ENCODE results near the gene SUPT20HL1. TPM values are rescaled to one million over a fixed set of nuclear protein-coding genes. Genes with fewer than 3 reads are reported as not detected.
"Not testable (repeated sequence)": the region's sequence is repeated elsewhere in the genome, so short reads cannot be mapped to it uniquely, and the experiment has no call there.

The SUPT20HL1 gene
- total RNA-seq, 2 donors from 2014 or later, result not detected

- H3K4me3 ChIP-seq, result no peak overlapping the region
- TF ChIP-seq, protein P1, sequence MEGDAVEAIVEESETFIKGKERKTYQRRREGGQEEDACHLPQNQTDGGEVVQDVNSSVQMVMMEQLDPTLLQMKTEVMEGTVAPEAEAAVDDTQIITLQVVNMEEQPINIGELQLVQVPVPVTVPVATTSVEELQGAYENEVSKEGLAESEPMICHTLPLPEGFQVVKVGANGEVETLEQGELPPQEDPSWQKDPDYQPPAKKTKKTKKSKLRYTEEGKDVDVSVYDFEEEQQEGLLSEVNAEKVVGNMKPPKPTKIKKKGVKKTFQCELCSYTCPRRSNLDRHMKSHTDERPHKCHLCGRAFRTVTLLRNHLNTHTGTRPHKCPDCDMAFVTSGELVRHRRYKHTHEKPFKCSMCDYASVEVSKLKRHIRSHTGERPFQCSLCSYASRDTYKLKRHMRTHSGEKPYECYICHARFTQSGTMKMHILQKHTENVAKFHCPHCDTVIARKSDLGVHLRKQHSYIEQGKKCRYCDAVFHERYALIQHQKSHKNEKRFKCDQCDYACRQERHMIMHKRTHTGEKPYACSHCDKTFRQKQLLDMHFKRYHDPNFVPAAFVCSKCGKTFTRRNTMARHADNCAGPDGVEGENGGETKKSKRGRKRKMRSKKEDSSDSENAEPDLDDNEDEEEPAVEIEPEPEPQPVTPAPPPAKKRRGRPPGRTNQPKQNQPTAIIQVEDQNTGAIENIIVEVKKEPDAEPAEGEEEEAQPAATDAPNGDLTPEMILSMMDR (IDR thresholded peaks at IDR 0.05), result no peak
- no peak for DNase-seq (ENCODE audit: low spot score)
- H3K36me3 ChIP-seq, result no peaks in the 10 kb centered on the region
- H3K9me3 ChIP-seq, result no peaks in the 10 kb centered on the region
- no peaks in the 10 kb centered on the region for H3K27me3 ChIP-seq (replicated peaks; ENCODE audit: insufficient read depth)
- ATAC-seq (ENCODE audit: insufficient number of reproducible peaks, low FRiP score, low read depth), result no peak
- H3K4me1 ChIP-seq (ENCODE audit: control insufficient read depth in 1 of 2, low read depth in 2 of 2), result no peaks in the 10 kb centered on the region
- no peak overlapping the region for H3K27ac ChIP-seq
These were observed 18.3 kb downstream of the SUPT20HL1 start for GRCh38 chrX:24378706-24379105.

DNA sequence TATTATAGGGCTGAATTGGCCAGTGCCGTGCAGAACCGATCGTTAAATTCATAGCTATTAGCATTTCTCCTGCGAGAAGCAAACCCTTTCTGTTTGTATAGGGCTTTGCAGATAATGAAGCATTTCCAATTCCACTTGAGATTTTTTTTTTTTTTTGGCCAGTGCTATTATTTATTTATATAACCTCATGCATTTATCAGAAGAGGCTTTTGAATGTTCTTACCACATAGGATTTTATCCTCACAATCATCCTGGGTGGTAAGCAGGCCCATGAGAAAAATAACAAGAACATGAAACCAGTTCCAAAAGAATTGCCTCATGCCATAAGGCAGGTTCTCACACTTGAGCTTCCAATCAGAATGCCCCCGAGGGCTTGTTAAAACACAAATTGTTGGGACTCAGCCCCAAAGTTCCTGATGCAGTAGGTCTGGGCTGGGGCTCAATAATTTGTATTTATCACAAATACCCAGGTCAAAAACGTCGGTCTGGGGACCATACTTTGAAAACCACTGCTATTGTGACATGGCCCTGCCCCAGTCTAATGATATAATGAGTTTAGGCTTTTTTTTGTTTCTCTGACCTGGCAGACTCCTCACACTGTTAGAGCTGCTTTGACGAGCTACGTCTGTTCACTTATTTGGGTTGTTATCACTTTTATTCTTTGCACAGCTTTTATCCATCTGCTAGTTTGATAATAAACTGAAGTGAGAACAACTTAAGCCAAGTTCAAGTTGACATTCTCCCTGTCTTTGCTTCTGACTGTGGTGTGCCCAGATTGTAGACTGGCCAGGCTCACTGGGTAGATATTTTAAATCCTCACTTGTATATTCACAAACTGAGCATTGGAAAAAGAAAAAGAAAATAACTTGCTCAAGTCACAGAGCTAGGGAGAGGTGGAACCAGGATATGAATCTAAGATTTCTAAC is 20.1 kb downstream of the SUPT20HL1 start:
- Histone ChIP-seq H3K4me1 (ENCODE audit: control insufficient read depth in 1 of 2, low read depth in 2 of 2) (no peaks in the 10 kb centered on the region), H3K36me3 (no peaks in the 10 kb centered on the region), H3K9me3 (no peaks in the 10 kb centered on the region), H3K27ac (no peak overlapping the region), H3K27me3 (replicated peaks; ENCODE audit: insufficient read depth) (no peaks in the 10 kb centered on the region), H3K4me3 (no peak overlapping the region)
- DNase-seq (ENCODE audit: low spot score), result no peak
- ATAC-seq (ENCODE audit: insufficient number of reproducible peaks, low FRiP score, low read depth), result no peak
- TF ChIP-seq, protein P1 (IDR thresholded peaks at IDR 0.05), result no peak

DNA sequence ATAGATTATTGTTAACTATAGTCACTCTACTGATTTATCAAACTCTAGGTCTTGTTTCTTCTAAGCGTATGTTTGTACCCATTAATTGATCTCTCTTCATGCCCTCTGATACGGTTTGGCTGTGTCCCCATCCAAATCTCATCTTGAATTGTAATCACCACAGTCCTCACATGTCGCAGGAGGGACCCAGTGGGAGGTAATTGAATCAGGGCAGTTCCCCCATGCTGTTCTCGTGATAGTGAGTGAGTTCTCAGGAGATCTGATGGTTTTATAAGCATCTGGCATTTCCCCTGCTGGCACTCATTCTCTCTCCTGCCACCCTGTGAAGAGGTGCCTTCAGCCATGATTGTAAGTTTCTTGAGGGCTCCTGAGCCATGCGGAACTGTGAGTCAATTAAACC is 21.9 kb downstream of the SUPT20HL1 start:
- H3K9me3 ChIP-seq; H3K27me3 ChIP-seq (replicated peaks; ENCODE audit: insufficient read depth); H3K4me1 ChIP-seq (ENCODE audit: control insufficient read depth in 1 of 2, low read depth in 2 of 2); DNase-seq (ENCODE audit: low spot score); ATAC-seq (ENCODE audit: insufficient number of reproducible peaks, low FRiP score, low read depth); H3K4me3 ChIP-seq; H3K36me3 ChIP-seq; H3K27ac ChIP-seq: not testable (repeated sequence)

DNA sequence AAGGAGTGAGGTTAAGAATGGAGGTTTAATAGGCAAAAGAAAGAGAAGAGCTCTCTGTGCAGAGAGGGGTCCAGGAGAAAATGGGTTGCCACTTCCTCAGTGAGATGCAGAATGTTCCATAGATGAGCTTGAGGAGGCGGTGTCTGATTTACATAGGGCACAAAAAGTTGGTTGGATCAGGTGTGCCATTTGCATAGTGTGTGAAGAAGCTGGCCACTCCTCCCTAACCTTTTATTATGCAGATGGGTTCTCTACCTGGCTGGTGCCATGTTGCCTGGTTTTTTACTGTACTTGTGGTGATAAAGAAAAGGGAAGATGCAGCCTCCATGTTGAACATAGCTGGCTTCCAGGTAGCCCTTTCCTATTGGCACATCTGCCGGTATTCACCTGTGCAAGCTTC is 27.3 kb downstream of the SUPT20HL1 start:
- Histone ChIP-seq H3K27me3 (replicated peaks; ENCODE audit: insufficient read depth) (no peaks in the 10 kb centered on the region), H3K27ac (no peak overlapping the region), H3K9me3 (no peaks in the 10 kb centered on the region), H3K36me3 (no peaks in the 10 kb centered on the region), H3K4me1 (ENCODE audit: control insufficient read depth in 1 of 2, low read depth in 2 of 2) (no peaks in the 10 kb centered on the region), H3K4me3 (no peak overlapping the region)
- TF ChIP-seq, protein P1 (IDR thresholded peaks at IDR 0.05), result no peak
- no peak for ATAC-seq (ENCODE audit: insufficient number of reproducible peaks, low FRiP score, low read depth)
- DNase-seq (ENCODE audit: low spot score), result no peak

DNA sequence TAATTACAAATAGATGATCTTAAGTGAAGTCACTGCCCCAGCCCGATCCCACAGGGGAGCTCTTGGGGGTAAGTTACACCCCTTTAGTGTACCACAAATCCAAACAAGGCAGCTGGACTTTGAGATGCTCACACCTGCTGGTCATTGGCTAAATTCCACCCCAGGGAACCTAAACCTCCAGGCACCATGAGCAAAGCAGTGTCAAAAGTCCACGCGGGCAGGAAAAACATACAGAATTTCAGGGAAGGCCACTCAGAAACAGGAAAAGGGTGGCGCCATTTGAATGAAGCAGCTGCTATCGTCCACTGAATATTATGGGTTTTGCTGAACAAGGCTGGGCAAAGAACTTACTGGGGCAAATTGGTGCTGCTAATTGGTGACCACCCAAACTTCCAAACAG is 30.9 kb downstream of the SUPT20HL1 start:
- Histone ChIP-seq H3K36me3 (no peaks in the 10 kb centered on the region), H3K27ac (no peak overlapping the region), H3K9me3 (no peaks in the 10 kb centered on the region), H3K27me3 (replicated peaks; ENCODE audit: insufficient read depth) (no peaks in the 10 kb centered on the region), H3K4me1 (ENCODE audit: control insufficient read depth in 1 of 2, low read depth in 2 of 2) (peaks cover 0 to 4% of the 10 kb centered on the region in 2 donors), H3K4me3 (no peak overlapping the region)
- ATAC-seq (ENCODE audit: insufficient number of reproducible peaks, low FRiP score, low read depth) (no peak), DNase-seq (ENCODE audit: low spot score) (no peak)
- TF ChIP-seq, protein P1 (IDR thresholded peaks at IDR 0.05), result no peak
